NCI-H187 treated with DMSO at 0.1 percent for 48 hours (cell line): ENCODE results near the gene DOCK3.

Source experiments
- DNase-seq: peaks from one replicate; lab custom pipeline; 2025; lab: John Stamatoyannopoulos, UW

The DOCK3 gene, protein sequence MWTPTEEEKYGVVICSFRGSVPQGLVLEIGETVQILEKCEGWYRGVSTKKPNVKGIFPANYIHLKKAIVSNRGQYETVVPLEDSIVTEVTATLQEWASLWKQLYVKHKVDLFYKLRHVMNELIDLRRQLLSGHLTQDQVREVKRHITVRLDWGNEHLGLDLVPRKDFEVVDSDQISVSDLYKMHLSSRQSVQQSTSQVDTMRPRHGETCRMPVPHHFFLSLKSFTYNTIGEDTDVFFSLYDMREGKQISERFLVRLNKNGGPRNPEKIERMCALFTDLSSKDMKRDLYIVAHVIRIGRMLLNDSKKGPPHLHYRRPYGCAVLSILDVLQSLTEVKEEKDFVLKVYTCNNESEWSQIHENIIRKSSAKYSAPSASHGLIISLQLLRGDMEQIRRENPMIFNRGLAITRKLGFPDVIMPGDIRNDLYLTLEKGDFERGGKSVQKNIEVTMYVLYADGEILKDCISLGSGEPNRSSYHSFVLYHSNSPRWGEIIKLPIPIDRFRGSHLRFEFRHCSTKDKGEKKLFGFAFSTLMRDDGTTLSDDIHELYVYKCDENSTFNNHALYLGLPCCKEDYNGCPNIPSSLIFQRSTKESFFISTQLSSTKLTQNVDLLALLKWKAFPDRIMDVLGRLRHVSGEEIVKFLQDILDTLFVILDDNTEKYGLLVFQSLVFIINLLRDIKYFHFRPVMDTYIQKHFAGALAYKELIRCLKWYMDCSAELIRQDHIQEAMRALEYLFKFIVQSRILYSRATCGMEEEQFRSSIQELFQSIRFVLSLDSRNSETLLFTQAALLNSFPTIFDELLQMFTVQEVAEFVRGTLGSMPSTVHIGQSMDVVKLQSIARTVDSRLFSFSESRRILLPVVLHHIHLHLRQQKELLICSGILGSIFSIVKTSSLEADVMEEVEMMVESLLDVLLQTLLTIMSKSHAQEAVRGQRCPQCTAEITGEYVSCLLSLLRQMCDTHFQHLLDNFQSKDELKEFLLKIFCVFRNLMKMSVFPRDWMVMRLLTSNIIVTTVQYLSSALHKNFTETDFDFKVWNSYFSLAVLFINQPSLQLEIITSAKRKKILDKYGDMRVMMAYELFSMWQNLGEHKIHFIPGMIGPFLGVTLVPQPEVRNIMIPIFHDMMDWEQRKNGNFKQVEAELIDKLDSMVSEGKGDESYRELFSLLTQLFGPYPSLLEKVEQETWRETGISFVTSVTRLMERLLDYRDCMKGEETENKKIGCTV (N-terminal part only)

DNA sequence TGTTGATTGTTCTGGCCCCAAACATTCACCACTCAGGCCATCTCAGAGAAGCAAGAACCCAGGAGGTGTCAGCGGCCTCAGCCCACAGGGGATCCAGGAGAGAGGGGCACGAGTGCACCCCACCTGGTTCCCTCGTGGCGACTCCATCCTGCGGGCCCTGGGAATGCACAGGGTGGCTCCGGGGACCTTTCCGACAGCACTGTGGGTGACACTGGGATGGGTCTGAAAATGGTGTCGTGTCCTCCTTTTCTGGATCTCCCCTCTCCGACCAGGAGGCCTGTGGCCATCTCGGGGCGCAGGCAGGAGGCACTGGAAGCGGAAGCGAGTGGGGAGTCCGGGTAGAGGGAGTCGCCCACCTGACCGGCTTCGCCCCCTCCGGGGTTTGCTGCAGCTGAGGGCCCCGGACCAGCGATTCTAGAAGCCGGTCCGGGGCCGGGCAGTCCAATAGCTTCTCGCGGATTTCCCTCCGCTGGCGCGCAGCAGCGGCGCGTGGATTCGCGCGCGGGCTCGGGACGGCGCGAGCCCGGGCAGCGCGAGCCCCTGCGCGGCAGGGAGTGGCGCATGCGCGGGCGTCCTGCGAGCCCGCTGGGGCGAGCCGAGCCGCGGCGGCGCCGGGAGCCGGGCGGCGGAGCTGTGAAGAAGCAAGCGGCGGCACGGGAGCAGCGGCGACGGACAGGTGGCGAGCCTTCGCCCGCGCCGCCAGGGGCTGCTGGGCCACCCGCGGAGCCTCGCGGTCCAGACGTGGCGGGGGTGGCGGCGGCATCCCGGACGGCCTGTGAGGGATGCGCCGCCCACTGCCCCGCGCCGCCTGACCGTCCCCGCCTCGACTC lies at the start of gene DOCK3:
TSS of gene DOCK3 (plus strand) at position 579 of the 830 bp plus-strand sequence. CDS start 337 bp downstream, outside the sequence.
- no peak for DNase-seq

DNA sequence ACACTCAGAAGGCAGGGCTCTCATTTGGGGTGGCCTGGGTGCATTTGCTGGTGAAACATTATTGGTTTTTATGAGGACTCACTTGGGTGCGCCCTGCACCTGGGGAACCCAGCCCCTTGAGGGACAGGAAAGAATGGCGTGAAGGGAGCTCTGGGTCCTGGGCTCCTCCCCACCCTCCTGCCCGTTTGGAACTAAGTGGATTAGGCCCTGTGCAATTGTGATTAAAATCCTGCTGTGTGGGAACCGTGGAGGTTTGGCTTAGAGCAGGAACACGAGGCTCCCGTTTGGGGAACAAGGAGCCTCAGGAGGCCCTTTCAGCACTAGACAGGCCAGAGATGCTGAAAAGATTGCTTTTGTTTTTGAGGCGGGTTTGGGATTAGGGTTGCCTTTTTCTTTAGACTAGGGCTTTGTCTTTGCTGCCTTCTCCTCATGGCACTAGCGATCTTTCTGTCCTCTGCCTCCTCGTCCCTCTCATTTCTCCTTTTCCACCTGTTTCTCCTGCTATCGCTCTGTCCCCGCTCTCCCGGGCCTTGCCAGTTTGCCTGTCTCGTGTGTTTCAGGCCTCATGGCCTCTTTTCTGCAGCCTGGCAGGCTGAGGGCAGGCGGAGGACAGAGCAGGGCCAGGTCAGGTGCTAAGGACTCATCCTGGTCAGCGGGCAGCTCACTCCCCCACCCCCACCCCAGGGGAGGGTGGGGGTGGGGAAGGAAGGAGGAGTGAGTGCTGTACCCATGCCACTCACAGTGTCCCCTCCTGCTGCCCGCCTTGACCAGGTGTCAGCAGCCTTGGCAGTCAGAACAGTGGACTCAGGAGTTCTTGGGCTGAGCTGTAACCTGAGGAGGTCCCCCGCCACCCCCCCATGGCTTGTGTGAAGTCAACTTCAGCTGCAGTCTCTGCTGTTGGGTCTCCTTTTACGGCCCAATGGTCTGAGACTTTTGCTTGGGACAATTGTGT lies 49.2 kb upstream of the DOCK3 start:
- DNase-seq, result no peak

DNA sequence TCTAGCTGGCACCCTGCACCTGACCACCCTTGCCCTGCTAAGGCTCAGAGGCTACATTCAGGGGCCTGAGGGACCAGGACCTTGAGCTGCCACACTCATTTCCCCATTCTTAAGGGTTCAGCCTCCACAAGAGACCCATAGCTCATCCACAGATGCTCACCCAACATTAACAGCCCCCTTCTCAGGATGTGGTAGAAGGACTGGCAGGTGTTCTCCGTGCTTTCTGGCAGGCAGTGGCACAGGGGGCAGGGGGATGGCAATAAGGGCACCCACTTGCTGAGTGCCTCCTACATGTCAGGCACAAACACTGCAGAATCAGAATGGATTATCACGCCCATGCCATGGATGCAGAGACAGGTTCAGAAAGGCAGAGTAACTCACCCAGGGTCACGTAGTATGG lies 48.3 kb upstream of the DOCK3 start:
- DNase-seq, result no peak

DNA sequence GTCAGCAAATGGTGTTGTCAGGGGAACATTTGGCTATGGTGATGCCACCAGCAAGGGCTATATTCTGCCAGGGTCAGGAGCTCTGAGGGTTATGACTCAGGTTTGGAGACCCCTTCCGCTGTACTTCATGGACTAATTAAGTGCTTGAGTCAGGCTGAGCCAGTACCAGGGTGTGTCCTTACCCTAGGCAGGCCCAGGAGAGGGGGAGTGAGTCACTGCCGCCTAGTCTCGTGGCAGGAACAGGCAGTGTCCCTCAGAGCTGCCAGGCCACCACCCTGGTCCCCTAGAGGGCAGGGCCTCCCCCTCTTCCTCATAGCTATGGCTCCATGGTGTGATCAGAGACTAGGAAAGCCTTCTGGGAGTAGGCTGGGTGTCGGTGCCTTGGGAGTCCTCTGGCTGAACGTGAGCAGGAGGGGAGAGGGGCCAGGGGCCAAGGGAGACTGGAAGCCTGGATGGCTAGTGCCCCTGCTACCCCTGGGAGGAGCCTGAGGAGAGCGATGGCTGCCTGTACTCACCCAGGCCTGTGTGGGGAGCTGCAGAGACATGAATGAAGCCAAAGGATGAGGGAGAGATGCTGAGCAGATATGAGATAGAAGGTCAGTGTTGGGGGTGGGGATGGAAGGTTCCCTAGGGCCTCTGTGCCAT lies 47.2 kb upstream of the DOCK3 start:
- no peak for DNase-seq

DNA sequence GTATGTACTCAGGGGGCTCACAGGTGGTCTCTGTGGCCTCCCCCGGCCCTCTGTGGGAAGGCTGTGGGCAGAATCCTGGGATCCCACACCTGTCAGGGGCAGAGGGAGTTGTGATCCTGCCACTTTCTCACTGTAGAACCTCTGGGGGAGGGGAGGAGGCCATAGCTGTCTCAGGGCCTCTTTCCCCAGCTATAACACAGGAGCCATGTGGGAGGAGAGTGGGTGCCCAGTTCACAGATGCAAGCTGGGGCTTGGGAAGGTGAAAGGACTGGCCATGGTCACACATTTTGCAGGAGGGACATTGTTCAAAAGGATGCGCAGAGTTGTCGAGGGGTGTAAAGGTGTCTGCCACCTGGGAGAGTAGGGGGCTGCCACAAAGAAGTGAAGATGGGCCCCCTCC lies 46.1 kb upstream of the DOCK3 start:
- DNase-seq, result no peak

DNA sequence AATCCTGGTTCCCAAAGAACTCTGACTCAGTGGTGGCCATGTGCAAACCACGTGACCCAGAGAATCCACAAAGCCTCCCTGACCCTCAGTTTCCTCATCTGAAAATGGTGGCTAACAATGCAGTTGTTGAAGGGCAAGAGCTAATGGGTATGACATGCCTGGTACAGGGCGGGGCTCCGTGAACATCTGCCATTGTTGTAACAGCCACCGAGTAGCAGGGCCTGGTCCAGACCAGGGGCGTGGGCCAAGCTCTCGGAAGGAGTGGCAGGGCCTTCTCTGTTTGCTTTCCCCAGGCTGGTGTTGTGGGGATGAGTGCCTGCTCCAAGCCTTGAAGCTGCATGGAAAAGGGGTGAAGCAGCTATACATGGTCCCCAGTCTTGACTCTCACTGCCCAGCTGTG lies 44.3 kb upstream of the DOCK3 start:
- no peak for DNase-seq

DNA sequence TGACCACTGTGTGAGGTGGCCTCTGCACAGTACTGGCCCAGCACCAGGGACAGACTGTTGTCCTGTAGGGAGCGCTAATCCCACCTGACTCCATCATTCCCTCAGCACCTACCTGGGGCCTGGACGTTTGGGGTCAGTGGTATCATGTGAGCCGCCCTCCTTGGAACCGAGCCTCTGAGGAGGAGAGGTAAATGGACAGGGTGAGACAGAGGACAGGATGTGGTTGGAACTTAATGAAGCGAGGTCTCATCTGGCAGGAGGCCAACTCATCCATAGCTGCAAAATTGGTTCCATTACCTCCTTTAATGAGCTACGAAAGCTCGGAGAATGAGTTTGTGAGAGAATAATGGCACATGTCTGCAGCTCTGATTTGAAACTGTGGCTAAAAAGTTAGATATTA lies 43.9 kb upstream of the DOCK3 start:
- DNase-seq, result no peak

DNA sequence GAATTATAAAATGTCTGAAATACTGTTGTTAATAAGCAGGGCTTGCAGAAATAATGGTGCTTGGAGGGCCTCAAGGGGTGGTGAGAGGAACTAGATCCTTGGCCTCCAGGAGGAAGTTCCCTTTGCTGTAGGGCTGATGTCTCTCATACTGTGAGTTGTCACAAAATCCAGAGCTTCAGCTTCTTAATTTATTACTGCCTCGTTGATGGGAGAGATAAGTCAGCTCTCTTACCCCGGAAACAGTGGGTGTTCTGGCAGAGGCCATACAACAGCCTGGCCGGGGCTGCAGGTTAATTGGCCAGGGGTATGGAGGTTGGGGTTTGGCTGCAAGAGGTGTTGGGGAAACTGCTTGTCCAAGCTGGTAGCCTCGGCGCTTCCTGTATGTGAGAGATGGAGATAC lies 42.3 kb upstream of the DOCK3 start:
- no peak for DNase-seq

DNA sequence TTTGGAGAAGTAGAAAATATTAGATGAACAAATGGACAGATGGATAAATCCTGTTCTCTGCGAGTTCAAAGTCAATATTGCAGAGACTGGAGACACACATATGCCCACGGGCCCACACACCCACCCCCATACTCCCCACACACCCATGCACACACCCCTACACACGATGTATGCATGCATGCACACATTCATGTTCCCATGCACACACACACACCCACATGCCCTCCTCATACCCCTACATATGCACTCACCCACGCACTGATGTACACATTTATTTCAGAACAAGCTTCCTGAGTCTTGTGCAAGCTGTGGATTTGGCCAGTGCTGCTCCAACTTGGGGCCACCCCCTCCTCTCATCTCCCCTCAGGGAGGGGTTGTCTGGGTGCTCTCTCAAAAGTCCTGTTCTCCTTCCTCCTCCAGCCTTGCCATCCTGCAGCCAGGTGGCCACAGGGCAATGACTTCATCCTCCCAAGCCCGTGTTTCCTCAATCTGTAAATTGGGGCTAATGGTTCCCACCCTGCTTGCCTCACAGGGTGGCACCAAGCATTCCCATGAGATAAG lies 41.4 kb upstream of the DOCK3 start:
- no peak for DNase-seq

DNA sequence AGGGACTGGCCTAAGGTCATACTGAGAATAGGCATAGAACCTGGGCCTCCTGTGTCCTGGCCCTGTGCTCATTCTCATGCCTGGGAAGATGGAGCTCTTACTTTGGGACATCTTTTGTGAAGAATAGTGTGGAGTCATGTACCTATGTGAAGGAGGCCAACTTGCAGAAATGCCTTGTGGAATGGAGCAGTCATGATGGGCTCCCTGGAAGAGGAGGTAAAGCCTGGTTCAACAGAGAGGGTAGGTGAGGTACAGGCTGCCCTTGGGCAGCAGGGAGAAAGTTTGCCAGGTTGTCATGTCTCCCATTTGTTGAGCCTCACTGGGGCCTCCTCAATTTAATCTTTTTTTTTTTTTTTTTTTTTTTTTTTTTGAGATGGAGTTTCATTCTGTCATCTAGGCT lies 39.7 kb upstream of the DOCK3 start:
- no peak for DNase-seq

DNA sequence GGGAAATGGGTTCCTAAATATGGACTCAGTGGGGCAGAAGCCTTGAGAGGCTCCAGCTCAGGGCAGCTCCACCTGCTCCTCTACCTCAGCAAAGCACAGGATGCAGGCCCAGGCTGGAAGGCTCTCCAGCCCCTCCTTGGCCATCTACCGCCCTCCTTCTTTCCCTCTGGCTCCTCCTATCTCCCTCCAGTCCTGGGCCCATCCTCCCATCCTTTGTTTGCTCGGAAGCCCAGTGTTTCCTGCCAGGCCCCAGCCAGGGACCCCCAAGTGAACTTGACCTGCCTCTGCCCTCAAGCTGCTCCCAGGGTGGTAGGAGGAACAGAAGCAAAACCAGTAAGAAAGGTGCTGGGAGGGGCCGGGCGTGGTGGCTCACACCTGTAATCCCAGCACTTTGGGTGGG lies 37.7 kb upstream of the DOCK3 start:
- DNase-seq, result no peak

DNA sequence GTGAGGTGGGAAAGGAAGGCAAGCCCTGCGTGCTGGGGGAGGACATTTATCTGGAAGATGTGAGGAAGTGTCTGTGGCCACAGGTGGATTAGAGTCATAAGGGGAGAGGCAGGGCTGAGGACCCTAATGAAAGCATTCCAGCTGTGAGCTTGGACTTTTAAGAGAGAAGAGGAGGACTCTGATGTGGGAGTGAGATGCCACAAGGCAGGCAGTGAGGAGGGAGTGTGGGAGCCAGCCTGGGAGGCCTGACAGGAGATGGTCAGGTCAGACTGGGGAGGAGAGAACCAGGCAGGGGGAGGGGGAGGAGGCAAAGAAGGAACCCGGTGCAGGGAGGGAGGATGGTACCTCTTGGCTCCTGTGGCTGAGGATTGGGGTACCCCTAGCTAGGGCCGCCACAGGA lies 36.8 kb upstream of the DOCK3 start:
- DNase-seq, result no peak

DNA sequence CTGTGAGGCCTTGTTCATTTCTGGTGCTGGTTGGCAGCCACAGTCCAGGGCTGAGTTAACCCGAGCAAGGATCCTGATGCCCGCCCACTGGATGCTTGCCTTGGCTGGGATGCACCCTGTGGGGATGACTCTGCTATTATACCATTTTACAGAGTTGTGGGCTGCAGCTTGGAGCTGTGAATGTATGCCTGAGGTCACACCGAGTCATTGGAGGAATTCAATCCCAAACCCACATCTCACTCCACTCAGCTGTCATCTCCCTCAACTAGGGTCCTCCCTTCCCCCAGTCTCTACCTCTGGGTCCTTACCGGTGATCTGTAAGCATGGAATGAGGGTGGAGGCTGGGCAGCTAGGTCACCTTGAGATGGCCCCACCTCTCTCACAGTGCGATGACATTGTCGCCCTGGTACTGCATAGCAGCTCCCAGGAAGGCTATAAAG lies 35.7 kb upstream of the DOCK3 start:
- DNase-seq, result no peak

DNA sequence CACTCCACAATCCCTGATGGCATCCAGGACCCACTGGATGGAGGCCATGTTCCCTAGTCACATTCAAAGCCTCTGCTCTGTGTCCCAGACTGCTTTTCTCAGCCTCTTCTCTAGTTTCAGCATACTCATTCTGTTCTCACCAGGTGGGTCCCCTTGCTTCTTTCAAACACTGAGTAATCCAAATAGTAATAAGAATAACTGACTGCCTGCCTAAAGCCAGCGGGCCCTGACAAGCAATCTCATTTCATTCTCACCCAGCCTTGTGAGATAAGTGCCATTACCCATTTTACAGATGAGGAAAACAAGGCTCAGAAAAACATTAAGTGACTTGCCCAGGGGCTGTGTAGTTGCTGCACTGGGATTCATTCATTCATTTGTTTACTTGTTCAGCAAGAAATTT lies 32.3 kb upstream of the DOCK3 start:
- DNase-seq, result no peak

DNA sequence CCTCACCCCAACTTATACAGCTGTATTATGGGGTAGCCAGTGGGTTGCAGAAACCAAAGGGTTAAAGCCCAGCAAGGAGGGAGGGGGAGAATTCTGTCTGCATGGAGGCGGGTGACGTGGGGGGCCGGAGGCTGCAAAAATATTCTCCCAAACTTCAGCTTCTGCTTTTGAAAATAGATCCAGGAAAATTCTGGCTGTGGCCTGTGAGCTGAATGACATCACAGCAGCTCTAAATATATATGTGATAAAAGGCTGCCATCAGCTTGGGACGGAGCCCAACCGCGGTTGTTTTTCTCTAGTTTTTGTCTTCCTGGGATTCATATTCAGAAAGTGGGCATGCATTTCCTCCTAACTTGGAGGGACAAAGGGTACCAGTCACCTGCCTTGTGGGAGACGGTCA lies 30.2 kb upstream of the DOCK3 start:
- DNase-seq, result no peak

DNA sequence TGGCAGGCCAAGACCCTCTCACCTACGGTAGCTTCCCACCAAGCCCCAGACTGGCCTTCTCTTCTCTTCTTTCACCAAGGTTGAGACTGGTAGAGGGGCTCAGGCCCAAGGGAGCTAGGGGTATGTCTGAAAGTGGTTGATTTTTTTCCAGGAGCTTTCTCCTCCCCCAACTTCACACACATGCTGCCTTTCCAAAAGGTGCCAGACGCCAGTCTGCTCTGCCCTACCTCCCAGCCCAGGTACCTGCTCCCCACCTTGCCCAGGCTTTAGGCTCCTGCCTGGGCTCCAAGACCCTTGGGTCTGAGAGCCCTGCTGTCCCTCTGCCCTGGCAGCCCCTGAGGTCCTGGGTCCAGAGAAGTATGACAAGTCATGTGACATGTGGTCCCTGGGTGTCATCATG lies 29.3 kb upstream of the DOCK3 start:
- no peak for DNase-seq

DNA sequence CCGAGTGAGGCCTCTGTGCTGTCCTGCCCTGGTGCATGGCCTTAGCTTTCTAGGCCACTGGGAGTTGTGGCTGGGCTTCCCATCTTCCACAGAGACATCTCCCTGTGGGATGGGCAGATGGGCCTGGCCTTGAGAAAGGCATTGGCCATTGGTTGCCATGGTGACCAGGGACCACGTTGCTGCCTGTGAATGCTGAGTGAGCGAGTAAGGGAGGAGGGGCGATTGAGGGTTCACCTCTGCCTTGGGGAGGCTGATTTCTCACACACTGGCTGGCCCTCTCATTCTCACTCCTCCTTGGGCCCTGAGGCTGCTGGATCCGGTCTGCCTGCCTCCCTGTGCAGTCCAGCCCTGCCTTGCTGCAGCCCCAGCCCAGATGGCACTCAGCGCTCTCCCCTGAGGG lies 26.4 kb upstream of the DOCK3 start:
- no peak for DNase-seq

DNA sequence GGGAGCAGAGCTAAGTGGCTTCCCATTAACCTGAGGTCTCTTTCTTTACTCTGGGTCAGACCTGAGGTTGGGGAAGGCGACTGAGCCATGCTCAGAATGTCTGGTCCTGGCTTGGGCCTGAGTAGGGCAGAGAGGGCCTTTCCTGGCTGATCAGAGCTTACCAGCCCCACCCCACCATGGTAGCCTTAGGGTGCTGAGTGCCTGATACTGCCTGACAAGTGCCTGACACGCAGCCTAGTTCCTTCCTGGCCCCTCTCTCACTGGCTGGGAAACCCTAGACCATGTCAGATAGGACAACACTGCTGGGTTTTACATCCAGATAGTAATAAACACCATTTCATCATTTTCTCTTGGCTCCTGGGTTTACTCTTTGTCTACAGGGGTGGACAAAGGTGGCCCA lies 25.8 kb upstream of the DOCK3 start:
- no peak for DNase-seq

DNA sequence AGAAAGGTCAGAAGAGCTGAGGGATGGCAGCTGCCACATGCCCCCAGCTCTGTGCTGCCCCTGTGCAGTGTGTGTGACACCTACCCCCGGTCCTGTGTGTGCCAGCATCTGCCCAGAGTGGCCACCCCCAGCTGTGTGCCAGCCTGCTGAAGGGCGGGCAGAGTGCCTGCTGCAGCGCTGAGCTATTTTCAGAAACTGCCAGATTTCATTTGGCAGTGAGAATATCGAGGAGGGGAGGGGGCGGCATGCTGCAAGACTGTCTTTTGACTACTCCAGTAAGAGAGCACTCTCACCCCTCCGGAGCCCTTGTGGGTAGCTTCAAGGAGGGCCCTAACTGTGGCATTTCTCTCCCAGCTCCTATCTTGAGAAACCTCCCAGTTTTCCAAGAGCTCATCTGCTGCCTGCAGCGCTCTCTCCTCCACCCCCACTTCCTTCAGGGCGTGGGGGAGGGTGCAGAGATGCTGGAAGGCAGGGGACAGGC lies 25.2 kb upstream of the DOCK3 start:
- no peak for DNase-seq
